B cell (primary cell): ENCODE results near the gene YWHAE. TPM values are rescaled to one million over a fixed set of nuclear protein-coding genes. Genes with fewer than 3 reads are reported as not detected.

ENCODE experiments used
- ATAC-seq: fragments of 200-7000 bp; cut with Tn5 transposase; one replicate; pipeline ENCODE4 v1.10.0; 2021; ENCODE audit warnings: low read depth, mild to moderate bottlenecking, moderate number of reproducible peaks, moderate library complexity
- CTCF ChIA-PET: fragments of 350-600 bp; sonication (Branson Sonifier 250); formaldehyde crosslinking; loops from one replicate; lab custom pipeline; 2021; ENCODE audit warnings: antibody characterized with exemption, inconsistent platforms; lab: Charles Lee
- POLR2A ChIA-PET: fragments of 350-600 bp; sonication (Branson Sonifier 250); formaldehyde crosslinking; loops from one replicate; lab custom pipeline; 2021; ENCODE audit warnings: antibody characterized with exemption; lab: Charles Lee
- DNase-seq: peaks from one replicate; pipeline ENCODE4 v3.0.0; 2013
- H2AFZ ChIP-seq: 2 replicates; pipeline ENCODE4 v1.6.1; 2012; ENCODE audit warnings: mild to moderate bottlenecking, low read depth, low read length; ENCODE audit not compliant: insufficient read depth, poor library complexity, severe bottlenecking
- H3K27ac ChIP-seq, 2 donors: 1 replicate in 1 of 2; 2 replicates in 1 of 2; pipeline ENCODE4 v1.5.1; 2012 to 2013; ENCODE audit warnings: low read length in 2 of 2, mild to moderate bottlenecking in 2 of 2, moderate library complexity in 1 of 2
- H3K27me3 ChIP-seq, 4 experiments: fragments of 200-600 bp in 1 of 4; sonication (generic) in 1 of 4; replicated peaks in 1 of 4; 1 replicate in 2 of 4; 2 replicates in 2 of 4; pipeline versions ENCODE4 v1.6.1 to v1.7.0; 2013 to 2016; ENCODE audit warnings: low read length in 3 of 4, mild to moderate bottlenecking in 2 of 4, mixed read lengths in 1 of 4, moderate library complexity in 1 of 4; ENCODE audit not compliant: insufficient read depth in 4 of 4, control insufficient read depth in 3 of 4; ENCODE audit errors: control extremely low read depth in 1 of 4
- H3K36me3 ChIP-seq, 2 experiments: replicated peaks in 1 of 2; 1 replicate in 1 of 2; 2 replicates in 1 of 2; pipeline versions ENCODE4 v1.6.1 to v1.7.1; 2013; ENCODE audit warnings: low read length in 1 of 2; ENCODE audit not compliant: insufficient read depth in 2 of 2, control insufficient read depth in 1 of 2; ENCODE audit errors: control extremely low read depth in 1 of 2, extremely low read depth in 1 of 2
- H3K4me1 ChIP-seq, 2 donors: fragments of 200-600 bp in 1 of 2; sonication (generic) in 1 of 2; 1 replicate in 1 of 2; 2 replicates in 1 of 2; pipeline versions ENCODE4 v1.5.1 to v1.6.1; 2013 to 2017; ENCODE audit warnings: low read length in 2 of 2; ENCODE audit not compliant: control insufficient read depth in 2 of 2, insufficient read depth in 2 of 2
- H3K4me2 ChIP-seq: replicated peaks from 2 replicates; pipeline ENCODE3; 2012; ENCODE audit warnings: mild to moderate bottlenecking, low read depth, low read length; ENCODE audit not compliant: poor library complexity, severe bottlenecking
- H3K4me3 ChIP-seq, 5 experiments: fragments of 200-600 bp in 1 of 5; sonication (generic) in 1 of 5; 1 replicate in 3 of 5; 2 replicates in 2 of 5; pipeline versions ENCODE4 v1.5.1 to v1.7.0; 2011 to 2016; ENCODE audit warnings: low read length in 4 of 5, mild to moderate bottlenecking in 4 of 5, low read depth in 2 of 5, control low read depth in 1 of 5, moderate library complexity in 1 of 5; ENCODE audit not compliant: insufficient read depth in 1 of 5; ENCODE audit errors: control extremely low read depth in 1 of 5, extremely low read depth in 1 of 5
- H3K79me2 ChIP-seq: fragments of 200-600 bp; sonication (generic); one replicate; pipeline ENCODE4 v1.6.0; 2016; ENCODE audit warnings: low read length; ENCODE audit not compliant: control insufficient read depth, insufficient read depth
- H3K9ac ChIP-seq: fragments of 200-600 bp; sonication (generic); 2 replicates; pipeline ENCODE4 v1.6.1; 2017; ENCODE audit warnings: mild to moderate bottlenecking, low read length, moderate library complexity
- H3K9me3 ChIP-seq, 3 donors: one replicate each; pipeline versions ENCODE4 v1.6.1 to v1.7.1; 2013; ENCODE audit warnings: low read length in 2 of 3; ENCODE audit not compliant: control insufficient read depth in 2 of 3, insufficient read depth in 1 of 3; ENCODE audit errors: control extremely low read depth in 1 of 3
- H4K20me1 ChIP-seq: 2 replicates; pipeline ENCODE4 v1.6.0; 2012; ENCODE audit warnings: mild to moderate bottlenecking, low read length; ENCODE audit not compliant: insufficient read depth, control insufficient read depth, poor library complexity, severe bottlenecking
- H3K27ac Mint-ChIP-seq: one replicate; pipeline ENCODE4 v1.8.0; 2021; ENCODE audit warnings: mixed read lengths
- H3K27me3 Mint-ChIP-seq: one replicate; pipeline ENCODE4 v1.8.0; 2021; ENCODE audit warnings: mixed read lengths
- H3K4me1 Mint-ChIP-seq: one replicate; pipeline ENCODE4 v1.8.0; 2021; ENCODE audit warnings: mixed read lengths
- H3K4me3 Mint-ChIP-seq: one replicate; pipeline ENCODE4 v1.8.0; 2021; ENCODE audit warnings: mixed read lengths
- H3K9me3 Mint-ChIP-seq: one replicate; pipeline ENCODE4 v1.8.0; 2022; ENCODE audit warnings: mixed read lengths; ENCODE audit not compliant: insufficient read depth
- CTCF ChIP-seq: fragments of 200-600 bp; IDR thresholded peaks from one replicate; pipeline ENCODE4 v1.8.0; 2022; ENCODE audit warnings: antibody characterized with exemption, mild to moderate bottlenecking
- EZH2 ChIP-seq: IDR thresholded peaks from 2 replicates; pipeline ENCODE4 v1.6.1; 2012; ENCODE audit warnings: borderline replicate concordance, low read depth, mild to moderate bottlenecking, moderate library complexity, low read length; ENCODE audit not compliant: insufficient read depth, poor library complexity, severe bottlenecking
- WGBS: methylation state at CpG from one replicate; pipeline ENCODE4 v1.1.5; 2013; ENCODE audit warnings: missing lambda C conversion rate; ENCODE audit not compliant: insufficient coverage; 5-methylcytosine and 5-hydroxymethylcytosine counted together
- intact Hi-C: fragments of 100-400 bp; cut with micrococcal nuclease; formaldehyde crosslinking; loops from one replicate; pipeline ENCODE4 v1.10.0; 2022
- polyA plus RNA-seq: library from polyadenylated mRNA; depleted of rRNA; stranded (reverse); fragments of >200 nt; gene quantifications from 2 replicates; pipeline ENCODE4 v1.2.3, GENCODE V29; 2012
- total RNA-seq, 2 donors: library from RNA; stranded (reverse); fragments of 120-200 nt in 1 of 2; gene quantifications; 1 replicate in 1 of 2; 2 replicates in 1 of 2; pipeline versions ENCODE4 v1.2.3 to v1.2.4, GENCODE V29; 2013 to 2022

YWHAE gene
- total and polyA plus RNA-seq, 2 donors (not counting 1 experiment from before 2014, with no cell fraction given) = 54.3 to 149 TPM

GRCh38 chr17:1423456-1424135, 23.6 kb upstream of the YWHAE start:
- peaks cover 34% of the 10 kb centered on the region for H4K20me1 ChIP-seq
- 93% methylated on average over 2 of the region's 10 CpGs for WGBS
- no peak for TF ChIP-seq CTCF
- no peak for TF ChIP-seq EZH2
- intact Hi-C loops = no loop called here
- H3K79me2 ChIP-seq = peaks cover 50% of the 10 kb centered on the region
- H3K4me2 ChIP-seq = no peak overlapping the region
- H3K9ac ChIP-seq = no peak overlapping the region
- ATAC-seq (no peak), DNase-seq (no peak)
- no peaks in the 10 kb centered on the region for H3K9me3 Mint-ChIP-seq
- no peak overlapping the region for H2AFZ ChIP-seq
- ChIA-PET CTCF (no interaction called here), POLR2A (no interaction called here)
- H3K4me3 Mint-ChIP-seq = no peak overlapping the region
- no peaks in the 10 kb centered on the region for H3K9me3 ChIP-seq
- peaks cover 9 to 44% of the 10 kb centered on the region in 2 experiments for H3K36me3 ChIP-seq
- H3K27ac Mint-ChIP-seq = no peak overlapping the region
- H3K4me1 Mint-ChIP-seq = peaks cover 4% of the 10 kb centered on the region
- no peak overlapping the region for H3K27ac ChIP-seq
- H3K4me3 ChIP-seq = no peak overlapping the region
- no peaks in the 10 kb centered on the region for H3K27me3 Mint-ChIP-seq
- no peaks in the 10 kb centered on the region for H3K27me3 ChIP-seq
- no peaks in the 10 kb centered on the region for H3K4me1 ChIP-seq

GRCh38 chr17:1422885-1423284, 22.9 kb upstream of the YWHAE start:
- Histone ChIP-seq H3K4me2 (no peak overlapping the region), H3K79me2 (peaks cover 44% of the 10 kb centered on the region), H4K20me1 (peaks cover 34% of the 10 kb centered on the region), H3K4me3 (no peak overlapping the region), H3K36me3 (peaks cover 9 to 44% of the 10 kb centered on the region in 2 experiments), H3K27me3 (no peaks in the 10 kb centered on the region), H3K27ac (no peak overlapping the region), H2AFZ (no peak overlapping the region), H3K9ac (no peak overlapping the region), H3K4me1 (no peaks in the 10 kb centered on the region), H3K9me3 (no peaks in the 10 kb centered on the region)
- no peak overlapping the region for H3K27ac Mint-ChIP-seq
- DNase-seq (no peak), ATAC-seq (no peak)
- H3K4me3 Mint-ChIP-seq = no peak overlapping the region
- intact Hi-C loops = no loop called here
- peaks cover 3% of the 10 kb centered on the region for H3K4me1 Mint-ChIP-seq
- WGBS = 100% methylated on average over 1 of the region's 7 CpGs
- no peaks in the 10 kb centered on the region for H3K27me3 Mint-ChIP-seq
- CTCF ChIA-PET = no interaction called here
- H3K9me3 Mint-ChIP-seq = no peaks in the 10 kb centered on the region
- no peak for TF ChIP-seq CTCF
- no peak for TF ChIP-seq EZH2
- POLR2A ChIA-PET = no interaction called here
